GM19395 (cell line): ENCODE data around the gene HDLBP.
"Not testable (repeated sequence)": the region's sequence is repeated elsewhere in the genome, so short reads cannot be mapped to it uniquely, and the experiment has no call there.

Experiments
- ATAC-seq: cut with Tn5 transposase; IDR thresholded peaks from one replicate; pipeline ENCODE4 v1.9.1; 2021; ENCODE audit warnings: mild to moderate bottlenecking, moderate library complexity; ENCODE audit not compliant: unreplicated experiment

The HDLBP gene

GRCh38 chr2:241308832-241309500, 6.5 kb downstream of the HDLBP start:
- no peak for ATAC-seq

- ATAC-seq = no peak
Measured at GRCh38 chr2:241308267-241308666, 7.2 kb downstream of the HDLBP start.

GRCh38 chr2:241307055-241307454, 8.4 kb downstream of the HDLBP start:
- no peak for ATAC-seq

GRCh38 chr2:241304039-241304670, 11.3 kb downstream of the HDLBP start:
- ATAC-seq = no peak

GRCh38 chr2:241302759-241303651, 12.5 kb downstream of the HDLBP start:
- ATAC-seq = no peak

GRCh38 chr2:241302083-241302482, 13.4 kb downstream of the HDLBP start:
- no peak for ATAC-seq

- ATAC-seq = no peak
Measured at GRCh38 chr2:241300000-241300399, 15.5 kb downstream of the HDLBP start.

- ATAC-seq = no peak
Measured at GRCh38 chr2:241298673-241299072, 16.8 kb downstream of the HDLBP start.

GRCh38 chr2:241296767-241297166, 18.7 kb downstream of the HDLBP start:
- no peak for ATAC-seq

- no peak for ATAC-seq
Measured at GRCh38 chr2:241295326-241296095, 20.0 kb downstream of the HDLBP start.

GRCh38 chr2:241293378-241293797, 22.1 kb downstream of the HDLBP start:
- not testable (repeated sequence) for ATAC-seq

- ATAC-seq = no peak
Measured at GRCh38 chr2:241291977-241292376, 23.5 kb downstream of the HDLBP start.

- ATAC-seq = no peak
Measured at GRCh38 chr2:241291153-241291552, 24.3 kb downstream of the HDLBP start.

GRCh38 chr2:241289597-241289996, 25.9 kb downstream of the HDLBP start:
- ATAC-seq = no peak

GRCh38 chr2:241289053-241289452, 26.4 kb downstream of the HDLBP start:
- ATAC-seq = no peak

GRCh38 chr2:241288324-241288888, 27.1 kb downstream of the HDLBP start:
- ATAC-seq = no peak

- no peak for ATAC-seq
Measured at GRCh38 chr2:241286348-241287090, 29.0 kb downstream of the HDLBP start.

- ATAC-seq = no peak
Measured at GRCh38 chr2:241285596-241285995, 29.9 kb downstream of the HDLBP start.

GRCh38 chr2:241282555-241282954, 32.9 kb downstream of the HDLBP start:
- no peak for ATAC-seq

GRCh38 chr2:241280291-241280690, 35.2 kb downstream of the HDLBP start:
- no peak for ATAC-seq
